ENCODE data around the gene URB1. TPM values are rescaled to one million over a fixed set of nuclear protein-coding genes. Genes with fewer than 3 reads are reported as not detected.

Gene URB1
- total and polyA plus RNA-seq, 9 of the 15 experiments (the other 6 are each of a cell fraction or from before 2014, with no cell fraction given) = 0.97 to 53.6 (median 21.5) TPM

GRCh38 chr21:32418146-32418545 lies 25.3 kb upstream of the URB1 start:
- ATAC-seq = no peak
- no peaks in the 10 kb centered on the region for H3K79me2 ChIP-seq (ENCODE audit: control insufficient read depth, insufficient read depth, low read length)
- intact Hi-C loops (cut with micrococcal nuclease) = no loop called here
- no peak for TF ChIP-seq ETS2 (tag; IDR thresholded peaks at IDR 0.05; ENCODE audit: borderline replicate concordance, poor library complexity, severe bottlenecking)
- TF ChIP-seq MITF (IDR thresholded peaks at IDR 0.05) = no peak
- no peak for TF ChIP-seq ZBTB33 (CRISPR knock-in tag; IDR thresholded peaks at IDR 0.05)
- no peak for TF ChIP-seq HNRNPUL1 (IDR thresholded peaks at IDR 0.05; ENCODE audit: low read length)
- TF ChIP-seq RBM39 (optimal IDR thresholded peaks at IDR 0.05; ENCODE audit: low read depth, low read length) = no peak
- TF ChIP-seq ZNF347 (CRISPR knock-in tag; IDR thresholded peaks at IDR 0.05; ENCODE audit: low read depth) = no peak
- TF ChIP-seq SNRNP70 (optimal IDR thresholded peaks at IDR 0.05; ENCODE audit: low read depth, low read length) = no peak
- no peak for TF ChIP-seq SMC3 (conservative IDR thresholded peaks at IDR 0.05; ENCODE audit: insufficient read depth, low read depth, low read length)
- no peak for TF ChIP-seq TCFL5 (CRISPR knock-in tag; conservative IDR thresholded peaks at IDR 0.05)
- no peak for TF ChIP-seq FOXK2 (conservative IDR thresholded peaks at IDR 0.05 in 1 of 2, IDR thresholded peaks at IDR 0.05 in 1 of 2; ENCODE audit: low read depth in 2 of 2)
- no peak for TF ChIP-seq TRIM24 (IDR thresholded peaks at IDR 0.05)
- no peak for TF ChIP-seq CC2D1A (IDR thresholded peaks at IDR 0.05)
- TF ChIP-seq ZNF655 (CRISPR knock-in tag; IDR thresholded peaks at IDR 0.05) = no peak
- TF ChIP-seq ZNF830 (CRISPR knock-in tag; IDR thresholded peaks at IDR 0.05) = no peak
- TF ChIP-seq TSHZ1 (CRISPR knock-in tag; IDR thresholded peaks at IDR 0.05) = no peak
- no peak for TF ChIP-seq GTF2F1 (IDR thresholded peaks at IDR 0.05; ENCODE audit: low read depth, low read length)
- no peak for TF ChIP-seq KLF1 (tag; IDR thresholded peaks at IDR 0.05)

More at GRCh38 chr21:32418146-32418545, 25.3 kb upstream of the URB1 start:
- POLR2A ChIA-PET = no interaction called here
- Histone ChIP-seq H3K9me1 (ENCODE audit: control insufficient read depth, insufficient read depth, low read length) (no peaks in the 10 kb centered on the region), H3K4me1 (replicated peaks in 1 of 2; ENCODE audit: control insufficient read depth in 2 of 2, insufficient read depth in 2 of 2, low read length in 2 of 2) (peaks cover 2% of the 10 kb centered on the region in 2 experiments; a peak in 3 of 5 replicates), H3K4me2 (ENCODE audit: insufficient read depth, low read length) (no peak overlapping the region), H3K4me3 (no peak overlapping the region), H3K27ac (ENCODE audit: extremely low read depth, low read depth, low read length) (no peak overlapping the region), H3K36me3 (ENCODE audit: control insufficient read depth, insufficient read depth, low read length) (no peaks in the 10 kb centered on the region), H3K9me3 (replicated peaks; ENCODE audit: control insufficient read depth, insufficient read depth, low read depth, low read length) (no peaks in the 10 kb centered on the region), H3K9ac (ENCODE audit: insufficient read depth in 1 of 2, low read depth in 2 of 2, low read length in 2 of 2) (no peak overlapping the region), H2AFZ (ENCODE audit: low read depth, low read length) (no peak overlapping the region), H4K20me1 (replicated peaks; ENCODE audit: control insufficient read depth, insufficient read depth, low read length) (no peaks in the 10 kb centered on the region), H3K27me3 (ENCODE audit: control insufficient read depth in 2 of 2, insufficient read depth in 2 of 2, low read length in 2 of 2) (peaks cover 14 to 24% of the 10 kb centered on the region in 2 experiments; a peak in 4 of 5 replicates)
- BruUV-seq (replicated peaks) = no TSS peak
- 5% methylated on average over 4 of the region's 4 CpGs for WGBS (ENCODE audit: insufficient coverage, low coverage, missing lambda C conversion rate)
- in situ Hi-C loops (cut with MboI) = no loop called here
- FAIRE-seq (no peak), DNase-seq (ENCODE audit: extremely low read depth in 1 of 4, low spot score in 3 of 4) (no peak)
- CTCF ChIA-PET (ENCODE audit: low intra/inter-chr PET ratio) = no interaction called here
